Bone marrow (tissue), 2 donors: ENCODE results near the gene TMEM17.

Source experiments
- DNase-seq, 2 donors: peaks; one replicate each; lab custom pipeline; 2025; lab: John Stamatoyannopoulos, UW

TMEM17 gene

DNA sequence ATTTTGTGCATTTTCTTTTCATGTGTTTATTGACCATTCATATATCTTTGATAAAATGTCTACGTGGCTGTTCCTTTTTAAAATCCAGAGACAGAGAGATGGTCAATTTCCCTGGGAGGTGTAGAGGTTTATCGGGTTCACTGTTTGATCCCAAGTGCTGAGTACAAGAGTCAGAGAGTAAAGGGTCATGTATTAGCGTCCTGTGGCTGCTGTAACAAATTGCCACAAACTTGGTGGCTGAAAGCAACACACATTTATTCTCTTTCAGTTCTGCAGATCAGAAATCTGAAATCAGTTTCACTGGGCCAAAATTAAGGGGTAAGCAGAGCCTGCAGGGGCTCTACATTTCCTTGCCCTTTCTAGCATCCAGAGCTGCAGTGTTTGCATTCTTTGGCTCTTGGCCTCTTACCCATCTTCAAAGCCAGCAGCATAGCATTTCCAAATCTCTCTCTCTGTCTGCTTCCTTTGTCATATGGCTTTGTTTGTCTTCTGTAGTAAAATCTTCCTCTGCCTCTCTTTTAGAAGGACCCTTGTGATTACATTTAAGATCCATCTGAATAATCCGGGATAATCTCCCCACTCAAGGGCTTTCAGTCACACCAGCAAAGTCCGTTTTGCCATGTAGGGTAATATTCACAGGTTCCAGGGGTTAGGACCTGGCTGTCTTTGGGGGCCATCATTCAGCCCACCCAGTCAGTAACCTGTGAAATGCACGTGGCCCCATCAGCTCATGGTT lies 49.9 kb downstream of the TMEM17 start:
- no peak for DNase-seq

DNA sequence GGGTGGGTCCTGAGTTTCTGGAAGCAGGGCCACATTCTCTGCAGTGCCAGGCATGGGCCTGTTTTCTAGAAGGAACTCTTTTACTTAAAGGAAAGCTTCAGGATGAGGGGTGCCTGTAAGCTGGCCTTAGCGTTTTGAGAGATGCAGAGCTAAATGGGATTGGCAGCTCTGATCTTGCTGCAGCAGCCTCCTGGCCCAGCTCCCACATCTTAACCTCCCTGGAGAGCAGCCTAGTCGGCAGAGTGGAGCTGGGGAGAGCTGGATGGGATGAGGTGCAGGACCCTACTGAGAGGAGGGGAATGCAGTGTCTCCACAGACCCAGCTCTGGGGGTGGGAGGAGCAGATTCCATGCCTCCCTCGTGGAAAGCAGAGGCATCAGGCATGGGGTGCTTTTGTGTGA lies 52.0 kb downstream of the TMEM17 start:
- DNase-seq: no peak

DNA sequence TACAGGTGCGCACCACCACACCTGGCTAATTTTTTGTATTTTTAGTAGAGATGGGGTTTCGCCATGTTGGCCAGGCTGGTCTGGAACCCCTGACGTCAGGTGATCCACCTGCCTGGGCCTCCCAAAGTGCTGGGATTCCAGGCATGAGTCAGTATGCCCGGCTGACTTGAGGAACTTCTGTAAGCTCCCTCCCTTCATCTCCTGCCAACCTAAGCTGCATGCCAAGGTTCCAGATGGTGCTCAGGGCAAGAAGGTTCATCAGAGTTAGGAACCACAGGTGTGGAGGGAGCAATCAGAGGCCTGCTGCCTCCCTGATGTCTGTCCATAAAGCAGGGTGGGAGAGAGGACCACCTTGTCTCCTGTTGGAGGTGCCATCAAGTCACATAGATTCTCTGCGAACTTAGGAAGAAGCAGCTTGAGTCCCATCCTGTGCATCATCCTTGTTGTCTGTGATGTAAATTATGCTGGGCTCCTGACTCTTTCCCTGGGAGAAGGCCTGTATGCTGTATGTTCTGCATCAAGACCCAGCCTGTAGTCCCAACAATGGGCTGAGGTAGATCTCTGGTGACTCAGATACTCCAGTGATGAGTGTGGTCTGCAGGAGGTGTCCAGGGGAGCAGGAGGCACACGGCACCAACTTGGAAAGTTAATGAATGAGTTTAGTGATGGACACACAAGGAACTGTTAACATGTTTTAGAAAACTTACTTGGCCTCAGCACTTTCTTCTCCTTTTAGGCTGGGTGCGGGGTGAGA lies 53.1 kb downstream of the TMEM17 start:
- no peak for DNase-seq

DNA sequence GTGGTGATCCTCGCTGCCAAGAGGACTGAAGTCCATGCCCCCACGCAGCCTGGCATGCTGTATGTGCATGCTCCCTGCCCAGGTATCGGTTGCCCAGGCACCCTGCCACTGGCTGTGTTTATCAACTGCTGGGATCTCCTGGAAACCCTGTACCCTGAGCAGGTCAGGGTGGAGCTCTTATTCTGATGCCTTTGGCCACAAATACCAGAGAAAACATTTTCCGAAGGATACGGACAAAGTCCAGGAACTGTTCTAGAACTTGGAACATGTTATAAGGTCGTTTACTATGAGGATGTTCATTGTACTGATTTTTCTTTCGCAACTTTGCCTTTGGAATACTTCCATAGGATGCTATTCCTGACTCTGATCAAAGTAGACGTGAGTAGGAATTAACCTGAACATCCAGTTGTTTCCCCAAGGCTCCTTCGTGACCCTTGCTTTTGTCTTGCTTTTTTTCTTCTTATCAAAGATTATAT lies 55.2 kb downstream of the TMEM17 start:
- DNase-seq: no peak
